ENCODE results near the gene NSG1. TPM values are rescaled to one million over a fixed set of nuclear protein-coding genes. Genes with fewer than 3 reads are reported as not detected.

NSG1 gene
- total RNA-seq, 1 donor from 2014 or later, result 10.6 TPM

DNA sequence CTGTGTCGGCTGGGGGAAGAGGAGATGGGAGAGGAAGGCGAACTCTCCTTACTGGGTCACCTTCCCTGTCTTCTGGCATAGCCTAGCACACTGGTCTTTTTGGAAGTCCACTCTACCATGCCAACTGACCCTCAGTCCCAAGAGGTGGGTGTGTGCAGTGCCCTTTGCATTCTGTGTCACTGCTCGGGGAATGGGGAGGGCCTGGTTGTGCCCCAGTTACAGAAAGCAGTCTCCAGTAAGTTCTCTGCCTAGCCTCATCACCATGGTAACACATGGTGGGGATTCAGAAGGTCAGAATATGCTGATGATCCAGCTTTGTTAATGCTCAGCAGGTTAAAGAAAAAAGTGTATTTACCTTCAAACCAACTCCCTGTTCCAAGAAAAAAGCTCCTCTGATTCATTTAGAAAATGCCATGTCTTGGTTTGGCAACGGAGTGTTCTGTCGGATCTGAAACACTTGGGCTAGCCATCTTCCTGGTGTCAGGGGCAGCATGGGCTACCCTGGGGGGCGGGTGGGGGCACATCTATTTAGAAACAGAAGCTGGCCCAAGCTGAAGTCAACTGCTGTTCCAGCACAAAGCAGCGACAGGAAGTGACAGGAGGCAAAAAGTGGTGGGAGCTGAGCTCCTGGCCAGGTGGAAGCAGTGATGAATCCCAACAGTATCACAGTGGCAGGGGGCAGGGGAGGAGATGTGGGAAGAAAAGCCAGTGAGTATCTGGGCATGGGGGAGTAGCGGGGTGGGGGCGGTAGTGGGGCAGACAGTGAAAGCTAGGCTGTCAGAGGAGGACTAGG is 37.0 kb downstream of the NSG1 start:
- TF ChIP-seq, protein P1, sequence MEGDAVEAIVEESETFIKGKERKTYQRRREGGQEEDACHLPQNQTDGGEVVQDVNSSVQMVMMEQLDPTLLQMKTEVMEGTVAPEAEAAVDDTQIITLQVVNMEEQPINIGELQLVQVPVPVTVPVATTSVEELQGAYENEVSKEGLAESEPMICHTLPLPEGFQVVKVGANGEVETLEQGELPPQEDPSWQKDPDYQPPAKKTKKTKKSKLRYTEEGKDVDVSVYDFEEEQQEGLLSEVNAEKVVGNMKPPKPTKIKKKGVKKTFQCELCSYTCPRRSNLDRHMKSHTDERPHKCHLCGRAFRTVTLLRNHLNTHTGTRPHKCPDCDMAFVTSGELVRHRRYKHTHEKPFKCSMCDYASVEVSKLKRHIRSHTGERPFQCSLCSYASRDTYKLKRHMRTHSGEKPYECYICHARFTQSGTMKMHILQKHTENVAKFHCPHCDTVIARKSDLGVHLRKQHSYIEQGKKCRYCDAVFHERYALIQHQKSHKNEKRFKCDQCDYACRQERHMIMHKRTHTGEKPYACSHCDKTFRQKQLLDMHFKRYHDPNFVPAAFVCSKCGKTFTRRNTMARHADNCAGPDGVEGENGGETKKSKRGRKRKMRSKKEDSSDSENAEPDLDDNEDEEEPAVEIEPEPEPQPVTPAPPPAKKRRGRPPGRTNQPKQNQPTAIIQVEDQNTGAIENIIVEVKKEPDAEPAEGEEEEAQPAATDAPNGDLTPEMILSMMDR (IDR thresholded peaks at IDR 0.05; ENCODE audit: insufficient read depth, low read depth, low read length), result no peak
- TF ChIP-seq EZH2 (IDR thresholded peaks at IDR 0.05; ENCODE audit: insufficient read depth, low read length), result no peak
- Histone ChIP-seq H4K20me1 (ENCODE audit: insufficient read depth, low read length) (peaks cover 12% of the 10 kb centered on the region), H3K9ac (ENCODE audit: low read length) (no peak overlapping the region), H3K4me3 (ENCODE audit: insufficient read depth, low read depth, low read length) (no peak overlapping the region), H3K4me1 (ENCODE audit: insufficient read depth, low read length) (peaks cover 8% of the 10 kb centered on the region), H3K4me2 (ENCODE audit: low read length) (no peak overlapping the region), H3K9me3 (ENCODE audit: insufficient read depth, low read depth, low read length) (no peaks in the 10 kb centered on the region), H3K27me3 (ENCODE audit: insufficient read depth, low read length) (no peaks in the 10 kb centered on the region), H3K79me2 (ENCODE audit: insufficient read depth, low read length) (no peaks in the 10 kb centered on the region), H3K27ac (ENCODE audit: low read depth, low read length) (no peak overlapping the region), H2AFZ (ENCODE audit: low read depth, low read length) (no peak overlapping the region), H3K36me3 (ENCODE audit: insufficient read depth, low read length) (peaks cover 16% of the 10 kb centered on the region)
- Mint-ChIP-seq H3K4me3 (ENCODE audit: unreplicated experiment) (no peak overlapping the region), H3K27me3 (ENCODE audit: low read depth, unreplicated experiment) (no peaks in the 10 kb centered on the region), H3K9me3 (ENCODE audit: unreplicated experiment) (no peaks in the 10 kb centered on the region), H3K27ac (ENCODE audit: unreplicated experiment) (no peak overlapping the region), H3K4me1 (ENCODE audit: low read depth, unreplicated experiment) (peaks cover 20% of the 10 kb centered on the region), H3K36me3 (ENCODE audit: low read depth, unreplicated experiment) (peaks cover 21% of the 10 kb centered on the region)
- FAIRE-seq (no peak), DNase-seq (ENCODE audit: low read depth) (no peak)

DNA sequence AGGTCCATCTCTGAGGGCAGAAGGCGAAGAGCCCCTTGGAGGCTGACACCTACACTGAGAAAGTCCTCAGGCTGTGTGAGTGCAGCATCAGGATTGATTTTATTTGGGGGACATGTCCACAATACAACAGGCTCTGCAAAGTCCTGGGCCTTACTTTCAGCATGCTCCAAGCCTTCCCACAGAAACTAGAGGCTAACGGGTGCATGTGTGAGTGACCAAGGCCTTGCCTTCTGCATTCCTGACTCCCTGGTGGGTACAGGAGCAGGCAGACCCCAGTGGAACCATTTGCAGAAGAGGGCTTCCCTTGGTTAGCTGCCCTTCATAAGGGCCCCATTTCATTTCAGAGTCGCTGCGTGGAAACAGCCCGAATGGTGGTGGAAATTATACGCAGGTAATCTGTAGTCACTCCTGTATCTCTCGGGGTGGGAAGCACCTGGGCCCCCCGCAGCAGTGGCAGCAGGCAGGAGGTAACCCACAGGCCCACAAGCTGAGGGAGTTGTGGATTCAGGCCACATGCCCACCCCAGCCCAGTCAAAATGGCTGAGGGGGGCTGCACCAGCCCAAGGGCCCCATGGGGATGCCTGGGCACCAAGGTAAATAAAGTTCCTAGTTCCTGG is 37.7 kb downstream of the NSG1 start:
- peaks cover 8% of the 10 kb centered on the region for H3K4me1 ChIP-seq (ENCODE audit: insufficient read depth, low read length)
- TF ChIP-seq, protein P1 (IDR thresholded peaks at IDR 0.05; ENCODE audit: insufficient read depth, low read depth, low read length), result no peak
- no peak for TF ChIP-seq EZH2 (IDR thresholded peaks at IDR 0.05; ENCODE audit: insufficient read depth, low read length)
- no peak overlapping the region for H3K4me2 ChIP-seq (ENCODE audit: low read length)
- peaks cover 12% of the 10 kb centered on the region for H4K20me1 ChIP-seq (ENCODE audit: insufficient read depth, low read length)
- Mint-ChIP-seq H3K27ac (ENCODE audit: unreplicated experiment) (no peak overlapping the region), H3K4me1 (ENCODE audit: low read depth, unreplicated experiment) (peaks cover 21% of the 10 kb centered on the region), H3K9me3 (ENCODE audit: unreplicated experiment) (no peaks in the 10 kb centered on the region), H3K36me3 (ENCODE audit: low read depth, unreplicated experiment) (peaks cover 18% of the 10 kb centered on the region), H3K4me3 (ENCODE audit: unreplicated experiment) (no peak overlapping the region), H3K27me3 (ENCODE audit: low read depth, unreplicated experiment) (no peaks in the 10 kb centered on the region)
- H3K27me3 ChIP-seq (ENCODE audit: insufficient read depth, low read length), result no peaks in the 10 kb centered on the region
- H3K27ac ChIP-seq (ENCODE audit: low read depth, low read length), result no peak overlapping the region
- no peak overlapping the region for H3K9ac ChIP-seq (ENCODE audit: low read length)
- no peaks in the 10 kb centered on the region for H3K9me3 ChIP-seq (ENCODE audit: insufficient read depth, low read depth, low read length)
- H2AFZ ChIP-seq (ENCODE audit: low read depth, low read length), result no peak overlapping the region
- no peak overlapping the region for H3K4me3 ChIP-seq (ENCODE audit: insufficient read depth, low read depth, low read length)
- no peak for DNase-seq (ENCODE audit: low read depth)
- H3K36me3 ChIP-seq (ENCODE audit: insufficient read depth, low read length), result peaks cover 14% of the 10 kb centered on the region
- H3K79me2 ChIP-seq (ENCODE audit: insufficient read depth, low read length), result no peaks in the 10 kb centered on the region
- FAIRE-seq, result no peak

Measured in astrocyte (in vitro differentiated cells and primary cell).